ENCODE measurements around the gene IFIT2.
A peak's percentile ranks its signal among the peaks of the same experiment; 100 is the strongest.
"Not testable (repeated sequence)": the region's sequence is repeated elsewhere in the genome, so short reads cannot be mapped to it uniquely, and the experiment has no call there.

IFIT2 gene

DNA sequence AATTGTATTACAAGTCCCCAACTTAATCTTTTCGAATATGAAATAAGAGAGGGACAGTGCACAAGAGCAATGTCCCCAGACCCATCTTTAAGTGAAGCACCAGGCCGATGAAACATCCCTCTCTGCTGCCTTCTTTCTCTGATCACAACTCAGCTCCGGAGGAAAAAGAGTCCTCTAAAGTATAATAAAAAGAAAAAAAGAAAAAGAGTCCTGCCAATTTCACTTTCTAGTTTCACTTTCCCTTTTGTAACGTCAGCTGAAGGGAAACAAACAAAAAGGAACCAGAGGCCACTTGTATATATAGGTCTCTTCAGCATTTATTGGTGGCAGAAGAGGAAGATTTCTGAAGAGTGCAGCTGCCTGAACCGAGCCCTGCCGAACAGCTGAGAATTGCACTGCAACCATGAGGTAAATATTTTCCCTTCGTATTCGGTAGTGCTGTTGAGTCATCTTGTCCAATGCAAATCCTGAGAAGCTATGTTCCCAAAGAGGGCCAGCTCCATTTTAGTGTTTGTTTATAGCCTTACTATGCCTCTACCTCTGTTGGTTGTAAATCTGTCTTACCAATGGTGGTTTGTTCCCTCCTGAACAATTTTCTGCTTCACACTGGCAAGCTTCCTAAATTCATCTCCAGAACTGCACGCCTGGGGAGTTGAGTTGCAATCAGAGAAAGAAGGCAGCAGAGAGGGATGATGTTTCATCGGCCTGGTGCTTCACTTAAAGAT lies at the start of gene IFIT2:
IFIT2 (plus strand) TSS at position 326 of the 725 bp plus-strand sequence; CDS start at position 404, 78 bp downstream.
- peak; percentile 84 for DNase-seq

DNA sequence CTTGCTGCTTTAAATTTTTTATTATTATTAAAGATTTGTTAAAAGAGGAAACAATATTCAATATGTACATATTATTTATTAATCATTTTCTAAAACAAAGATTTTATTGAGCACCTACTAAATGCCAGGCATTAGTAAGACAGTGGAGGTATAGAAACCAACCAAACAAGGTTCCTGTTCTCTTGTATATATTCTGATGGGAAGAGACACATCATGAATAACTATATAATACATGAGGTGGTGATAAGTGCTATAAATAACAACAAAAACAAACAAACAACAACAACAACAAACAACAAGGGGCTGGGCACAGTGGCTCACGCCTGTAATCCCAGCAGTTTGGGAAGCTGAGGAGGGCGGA lies 49.6 kb upstream of the IFIT2 start:
- DNase-seq = no peak

- DNase-seq = not testable (repeated sequence)
Observed at GRCh38 chr10:89255091-89255579, 46.7 kb upstream of the IFIT2 start.

DNA sequence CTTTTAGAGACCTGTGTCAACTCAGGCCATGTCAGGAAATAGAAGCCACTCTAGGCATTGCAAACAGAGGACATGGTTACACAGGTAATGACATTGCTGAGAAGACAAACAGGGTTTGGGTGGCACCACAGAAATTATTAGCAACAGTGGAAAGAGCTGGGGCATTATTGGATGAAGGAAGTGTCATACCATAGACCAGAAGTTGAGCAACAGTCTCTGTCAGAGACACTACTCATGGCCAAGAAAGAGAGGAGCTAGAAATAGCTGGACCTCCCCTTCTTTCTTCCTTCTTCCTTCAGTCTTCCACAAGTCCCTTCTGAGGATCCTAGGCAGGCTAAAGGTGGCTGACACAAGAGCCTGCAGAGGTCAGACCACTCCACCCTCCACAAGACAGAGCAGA lies 46.1 kb upstream of the IFIT2 start:
- no peak for DNase-seq

DNA sequence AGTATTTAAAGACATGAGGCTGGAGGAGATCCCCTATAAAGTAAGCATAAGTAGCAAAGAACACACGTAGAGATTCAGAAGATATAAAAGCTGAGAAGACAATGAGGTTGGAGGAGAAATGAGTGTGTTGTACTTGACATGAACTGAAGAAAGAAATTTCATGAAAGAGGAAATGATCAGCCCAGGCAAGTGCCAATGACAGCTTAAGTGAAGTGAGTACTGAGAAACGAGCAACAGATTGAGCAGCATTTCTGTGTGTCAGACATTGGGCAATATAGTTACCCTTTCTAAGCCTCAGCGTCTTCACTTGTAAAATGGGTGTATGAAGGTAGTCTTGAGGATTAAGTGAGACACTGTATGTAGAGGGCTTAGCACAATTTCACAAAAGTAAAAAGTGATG lies 45.5 kb upstream of the IFIT2 start:
- no peak for DNase-seq

DNA sequence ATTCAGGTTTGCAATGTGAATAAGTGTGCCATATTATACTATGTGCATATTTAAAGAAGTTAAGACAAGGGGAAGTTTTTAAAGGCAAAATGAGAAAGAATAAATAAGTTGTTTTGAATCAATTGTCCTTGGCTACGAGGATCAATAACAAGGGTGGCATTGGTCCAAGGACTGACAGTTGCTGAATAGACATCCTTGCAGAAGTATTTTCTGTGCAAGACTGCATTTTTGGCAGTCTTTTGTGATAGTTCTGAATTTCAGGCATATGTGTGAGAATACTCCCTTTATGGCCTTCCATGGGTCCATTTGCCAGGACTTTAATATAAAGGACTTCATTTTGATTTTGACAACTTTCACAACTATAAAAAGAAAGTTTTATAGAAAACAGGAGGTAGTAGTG lies 44.9 kb upstream of the IFIT2 start:
- no peak for DNase-seq

DNA sequence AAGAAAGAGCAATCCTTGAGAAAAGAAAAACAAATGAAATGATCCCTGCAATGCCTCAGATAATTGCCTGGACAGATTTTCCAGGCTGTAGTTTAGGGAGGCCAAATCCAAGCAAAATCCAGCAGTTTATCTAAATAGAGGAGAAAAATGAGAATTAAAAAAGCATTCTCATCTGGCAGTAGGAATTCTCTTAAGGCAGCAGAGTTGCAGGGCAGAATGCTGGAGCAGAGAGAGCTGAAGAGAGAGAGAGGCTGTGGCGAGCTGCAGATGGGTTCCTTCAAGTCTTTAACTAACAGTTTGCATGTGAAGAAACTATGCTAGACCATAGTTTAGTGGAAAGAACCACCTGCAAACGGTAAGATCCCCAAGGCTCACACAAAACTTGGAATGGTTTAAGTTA lies 44.3 kb upstream of the IFIT2 start:
- peak; percentile 24 for DNase-seq

DNA sequence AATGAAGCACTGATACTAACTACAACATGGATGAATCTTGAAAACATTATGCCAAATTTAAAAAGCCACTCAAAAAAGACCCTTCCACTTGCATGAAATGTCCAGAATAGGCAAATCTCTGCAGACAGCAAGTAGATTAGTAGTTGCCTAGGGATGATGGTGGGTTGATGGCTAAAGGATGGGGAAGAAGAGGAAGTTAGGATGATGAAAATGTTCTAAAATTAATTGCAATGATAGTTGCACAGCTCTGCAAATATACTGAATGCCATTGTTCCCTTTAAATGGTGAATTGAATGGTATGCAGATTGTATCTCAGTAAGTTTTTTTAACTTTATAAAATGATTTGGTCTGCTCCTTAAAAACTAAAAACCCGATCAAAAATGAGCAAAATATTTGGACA lies 43.0 kb upstream of the IFIT2 start:
- DNase-seq = no peak

DNA sequence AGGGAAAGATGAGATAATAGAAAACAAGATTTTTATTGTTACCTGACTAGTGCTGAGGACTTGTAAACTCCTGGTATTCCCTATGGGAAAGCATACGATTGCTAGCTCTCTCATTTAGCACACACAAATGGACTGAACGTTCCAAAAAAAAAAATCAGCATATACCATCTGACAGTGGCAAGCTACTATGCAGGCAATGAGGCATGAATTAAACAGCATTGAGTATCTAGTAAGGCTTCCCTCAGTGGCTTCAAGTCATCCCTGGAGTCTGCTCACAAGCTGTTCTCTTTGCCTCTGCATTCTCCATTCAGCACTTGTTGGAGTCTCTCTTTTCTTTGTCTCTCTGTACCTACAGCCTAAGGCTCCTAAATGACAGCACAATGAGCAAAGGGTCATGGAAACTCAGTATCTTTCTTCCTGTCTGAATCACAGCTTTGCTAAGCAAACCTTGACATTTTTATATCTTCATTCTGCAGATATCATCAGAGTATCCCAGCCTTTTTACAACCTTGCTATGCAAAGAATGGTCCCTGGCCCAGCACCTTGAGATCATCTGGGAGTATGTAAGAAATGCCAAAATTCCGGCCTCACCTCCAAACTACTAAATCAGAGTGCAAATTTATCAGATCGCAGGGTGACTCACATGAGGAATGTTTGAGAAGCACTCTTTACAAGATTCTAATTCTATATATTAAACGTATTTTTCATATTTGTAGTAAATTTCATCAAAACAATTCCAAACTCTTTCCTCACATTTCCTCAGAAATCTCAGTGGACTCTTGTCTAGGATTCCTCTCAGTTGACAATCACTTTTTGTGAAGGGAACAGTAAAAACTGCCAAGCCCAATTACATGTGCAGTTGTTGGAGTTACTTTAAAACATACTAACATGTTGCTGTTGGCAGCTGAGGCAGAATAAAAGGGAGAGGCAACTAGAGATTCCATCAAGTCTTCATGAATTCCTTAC lies 39.5 kb upstream of the IFIT2 start:
- DNase-seq = no peak

GRCh38 chr10:89263091-89263490 lies 38.8 kb upstream of the IFIT2 start:
- DNase-seq = no peak

GRCh38 chr10:89263531-89263930 lies 38.3 kb upstream of the IFIT2 start:
- DNase-seq = no peak

GRCh38 chr10:89266721-89267453 lies 35.0 kb upstream of the IFIT2 start:
- no peak for DNase-seq

DNA sequence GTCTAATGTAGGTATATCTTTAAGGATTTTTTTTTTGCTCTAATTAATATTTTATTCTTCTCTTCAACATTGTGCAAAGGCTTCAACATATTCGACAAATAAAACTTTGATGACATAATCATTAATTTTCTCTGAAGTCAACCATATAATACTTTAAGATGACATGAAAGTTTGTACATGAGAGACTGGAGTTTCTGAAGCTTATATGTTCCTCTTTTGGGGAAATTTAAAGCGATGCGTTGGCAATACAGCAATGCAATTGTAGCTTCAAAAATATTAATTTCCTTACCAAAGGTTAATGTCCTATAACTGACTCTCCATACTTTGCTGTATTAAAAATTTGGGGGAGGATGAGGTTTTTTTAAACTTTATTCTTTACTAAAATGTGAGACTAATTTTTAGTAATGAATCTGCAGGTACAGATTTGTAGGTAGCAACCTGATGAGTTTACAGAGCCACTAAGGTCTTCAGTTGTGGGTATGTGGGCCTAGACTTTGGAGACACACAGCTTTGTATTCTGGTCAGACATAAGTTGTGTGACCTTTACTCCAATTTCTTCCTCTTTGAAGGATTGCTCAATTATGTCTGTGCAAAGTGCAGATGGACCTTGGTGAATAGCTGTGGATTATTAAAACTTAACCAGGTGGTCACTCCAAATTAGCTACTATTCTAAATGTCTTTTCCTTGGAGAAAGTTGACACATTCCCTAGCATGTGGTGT lies 32.3 kb upstream of the IFIT2 start:
- DNase-seq = no peak

- no peak for DNase-seq
Observed at GRCh38 chr10:89270153-89270483, 31.7 kb upstream of the IFIT2 start.

- DNase-seq = no peak
Observed at GRCh38 chr10:89271532-89271931, 30.3 kb upstream of the IFIT2 start.

- DNase-seq = no peak
Observed at GRCh38 chr10:89273680-89274079, 28.2 kb upstream of the IFIT2 start.

DNA sequence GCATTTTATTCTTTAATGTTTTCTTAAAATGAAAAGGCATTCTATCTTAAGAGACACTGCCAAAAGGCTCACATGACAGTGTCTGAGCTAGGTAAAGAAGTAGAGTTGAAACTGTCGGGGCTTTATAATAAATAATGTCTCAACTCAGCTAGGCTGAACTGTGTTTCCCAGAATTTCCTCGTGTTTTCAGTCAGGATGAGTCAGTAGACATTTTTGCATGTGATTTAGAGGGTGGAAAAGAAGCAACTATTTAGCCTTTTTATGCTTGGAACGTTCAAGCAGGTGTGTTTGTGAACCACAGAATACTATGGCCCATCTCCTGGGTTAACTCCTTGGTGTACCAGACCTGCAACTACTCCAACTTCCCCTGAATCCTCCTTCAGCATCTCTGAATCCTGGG lies 26.9 kb upstream of the IFIT2 start:
- DNase-seq = no peak

- no peak for DNase-seq
Observed at GRCh38 chr10:89275383-89275782, 26.5 kb upstream of the IFIT2 start.

DNA sequence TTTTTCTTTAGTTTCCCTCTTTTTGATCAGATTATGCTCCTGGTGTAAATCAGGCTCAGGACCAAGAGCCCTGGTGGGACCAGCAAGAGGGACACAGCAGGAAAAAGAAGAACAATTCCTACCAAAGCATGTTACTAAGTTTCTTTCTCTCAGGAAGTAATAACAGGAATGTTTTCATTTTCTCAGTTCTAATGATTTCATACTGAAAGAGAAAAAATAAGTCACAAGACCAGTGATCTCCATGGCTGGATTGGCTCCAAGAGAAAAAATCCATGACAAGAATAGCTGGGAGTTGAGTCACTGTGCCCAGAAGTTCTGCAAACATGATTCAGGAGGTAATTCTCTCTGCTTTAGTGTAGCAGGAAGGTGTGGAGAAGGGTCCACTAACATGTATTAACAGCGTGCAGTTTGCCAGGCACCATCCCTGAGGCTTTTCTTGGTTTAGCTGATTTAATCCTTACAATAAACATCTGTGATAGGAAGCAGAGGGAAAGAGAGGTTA lies 23.8 kb upstream of the IFIT2 start:
- no peak for DNase-seq

GRCh38 chr10:89278900-89279392 lies 22.9 kb upstream of the IFIT2 start:
- no peak for DNase-seq

GRCh38 chr10:89279421-89279869 lies 22.4 kb upstream of the IFIT2 start:
- no peak for DNase-seq

DNA sequence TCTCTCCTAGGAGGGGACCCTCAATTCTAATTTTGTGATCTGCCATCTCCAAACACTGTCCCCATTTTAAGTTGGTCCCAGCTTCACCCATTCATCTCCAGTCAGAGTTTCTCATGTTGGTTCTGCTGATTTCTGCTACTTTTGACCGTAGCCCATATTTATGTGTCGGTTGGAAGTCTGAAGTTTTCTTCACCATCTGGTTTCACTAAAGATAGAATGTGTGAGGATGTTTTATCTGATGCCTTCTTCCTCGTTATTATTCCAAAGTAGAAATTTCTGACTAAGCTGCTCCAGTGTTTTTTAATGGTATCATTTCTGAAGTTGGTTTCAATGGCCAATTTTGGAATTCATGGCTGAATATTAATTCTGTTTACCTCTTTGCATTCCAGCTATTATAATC lies 21.3 kb upstream of the IFIT2 start:
- DNase-seq = no peak
